Epidermal melanocyte (primary cell): ENCODE data around the gene GEMIN5.

Experiments
- DNase-seq: peaks from one replicate; pipeline ENCODE4 v3.0.0; 2011; ENCODE audit warnings: low spot score; ENCODE audit not compliant: insufficient read length

Gene GEMIN5

GRCh38 chr5:154850255-154851062 lies 87.6 kb downstream of the GEMIN5 start, which contains the start of gene FAXDC2:
Gene FAXDC2, minus strand, starts transcription at chr5:154850603. Its CDS starts 12,425 bp downstream, at chr5:154838178.
- DNase-seq: peak; percentile 86

- no peak for DNase-seq
Observed at GRCh38 chr5:154849791-154850201, 88.2 kb downstream of the GEMIN5 start.

- no peak for DNase-seq
Observed at GRCh38 chr5:154849264-154849785, 88.7 kb downstream of the GEMIN5 start.

DNA sequence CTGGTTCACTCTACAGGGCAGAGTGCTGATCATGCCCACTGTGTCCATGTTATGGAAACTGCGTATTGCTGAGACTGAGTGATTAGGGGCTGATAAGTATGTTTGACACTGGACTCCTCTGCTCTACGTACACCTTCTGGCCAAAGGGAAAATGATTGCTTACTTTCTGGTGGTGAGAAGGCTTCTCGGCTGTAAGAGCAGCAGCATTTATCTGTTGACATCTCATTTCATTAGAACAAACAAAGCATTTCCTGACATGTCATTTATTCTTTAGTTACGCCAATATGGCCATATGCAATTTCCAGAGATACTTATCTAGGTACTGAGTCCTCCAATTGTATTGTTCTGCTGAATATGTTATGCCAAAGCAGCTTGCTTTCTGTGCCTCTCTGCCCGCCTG lies 93.2 kb downstream of the GEMIN5 start:
- DNase-seq: no peak

GRCh38 chr5:154842689-154843530 lies 95.1 kb downstream of the GEMIN5 start:
- no peak for DNase-seq

DNA sequence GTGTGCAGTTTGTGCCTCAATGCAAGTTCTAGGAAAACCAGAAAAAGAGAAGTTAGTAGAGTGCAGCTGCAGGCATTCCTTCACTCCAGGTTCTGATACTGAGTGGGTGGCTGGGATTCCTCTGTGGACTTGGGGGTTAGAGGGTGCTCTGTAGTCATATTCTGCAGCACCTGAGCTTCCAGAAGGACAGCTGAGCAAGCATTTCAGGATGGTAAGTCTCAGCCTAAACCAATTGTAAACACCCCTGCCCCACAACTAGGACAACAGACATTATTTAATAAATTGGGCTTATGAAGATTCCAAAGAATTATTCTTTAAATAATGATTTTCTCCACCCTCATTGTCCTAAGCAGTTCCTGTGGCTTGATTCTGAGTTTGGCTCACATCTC lies 96.7 kb downstream of the GEMIN5 start:
- no peak for DNase-seq

DNA sequence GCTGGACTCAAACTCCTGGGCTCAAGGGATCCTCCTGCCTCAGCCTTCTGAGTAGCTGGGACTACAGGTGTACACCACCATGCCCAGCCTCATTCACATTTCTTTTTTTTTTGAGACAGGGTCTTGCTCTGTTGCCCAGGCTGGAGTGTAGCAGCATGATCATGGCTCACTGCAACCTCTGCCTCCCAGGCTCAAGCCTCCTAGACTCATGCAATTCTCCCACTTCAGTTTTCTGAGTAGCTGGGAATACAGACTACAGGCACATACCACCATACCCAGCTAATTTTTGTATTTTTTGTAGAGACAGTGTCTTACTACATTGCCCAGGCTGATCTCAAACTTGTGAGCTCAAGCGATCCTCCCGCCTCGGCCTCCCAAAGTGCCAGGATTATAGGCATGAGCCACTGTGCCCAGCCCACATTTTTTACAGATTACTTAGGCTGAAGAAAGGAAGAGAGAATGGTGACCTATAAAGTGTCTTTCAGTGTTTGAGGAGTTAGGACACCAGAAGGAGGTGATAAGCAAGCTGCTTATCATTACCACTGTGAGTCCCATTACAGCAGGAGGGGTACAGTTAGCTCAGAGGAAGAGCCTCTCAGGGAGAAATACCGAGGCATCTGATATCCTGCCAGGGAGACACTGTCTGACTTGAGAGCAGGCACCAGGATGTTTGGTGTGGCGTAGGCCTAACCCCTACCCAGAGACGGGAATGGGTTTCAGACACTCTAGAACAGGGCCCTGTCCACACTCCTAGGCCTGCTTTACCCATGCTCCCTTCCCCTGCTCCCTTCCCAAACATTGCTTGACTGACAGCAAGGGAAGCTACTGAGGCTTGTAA lies 97.4 kb downstream of the GEMIN5 start:
- DNase-seq: no peak
